ENCODE measurements around the gene TREH.
"Not testable (repeated sequence)": the region's sequence is repeated elsewhere in the genome, so short reads cannot be mapped to it uniquely, and the experiment has no call there.

The TREH gene

DNA sequence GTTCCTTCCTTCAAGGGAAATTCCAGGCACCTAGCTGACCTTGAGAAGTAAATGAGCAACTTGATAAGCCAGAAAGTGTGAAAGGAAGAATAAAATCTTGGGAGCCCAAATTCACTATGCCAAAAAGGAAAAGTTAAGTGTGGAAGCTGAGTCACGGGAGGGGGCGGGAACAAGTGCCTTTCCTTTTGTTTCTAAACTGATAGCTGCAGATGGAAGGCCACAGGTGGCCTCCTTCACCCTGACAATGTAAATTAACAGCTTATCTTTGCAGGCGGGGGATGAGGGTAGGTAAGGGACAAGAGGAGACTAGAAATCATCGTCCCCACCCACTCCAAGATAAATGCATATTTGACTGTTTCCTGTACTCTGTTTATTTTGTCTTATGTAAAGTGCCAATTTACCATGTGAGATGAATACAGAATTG is 36.4 kb upstream of the TREH start:
- no peaks in the 10 kb centered on the region for H3K27me3 ChIP-seq
- no peak for DNase-seq
- TF ChIP-seq, protein P1, sequence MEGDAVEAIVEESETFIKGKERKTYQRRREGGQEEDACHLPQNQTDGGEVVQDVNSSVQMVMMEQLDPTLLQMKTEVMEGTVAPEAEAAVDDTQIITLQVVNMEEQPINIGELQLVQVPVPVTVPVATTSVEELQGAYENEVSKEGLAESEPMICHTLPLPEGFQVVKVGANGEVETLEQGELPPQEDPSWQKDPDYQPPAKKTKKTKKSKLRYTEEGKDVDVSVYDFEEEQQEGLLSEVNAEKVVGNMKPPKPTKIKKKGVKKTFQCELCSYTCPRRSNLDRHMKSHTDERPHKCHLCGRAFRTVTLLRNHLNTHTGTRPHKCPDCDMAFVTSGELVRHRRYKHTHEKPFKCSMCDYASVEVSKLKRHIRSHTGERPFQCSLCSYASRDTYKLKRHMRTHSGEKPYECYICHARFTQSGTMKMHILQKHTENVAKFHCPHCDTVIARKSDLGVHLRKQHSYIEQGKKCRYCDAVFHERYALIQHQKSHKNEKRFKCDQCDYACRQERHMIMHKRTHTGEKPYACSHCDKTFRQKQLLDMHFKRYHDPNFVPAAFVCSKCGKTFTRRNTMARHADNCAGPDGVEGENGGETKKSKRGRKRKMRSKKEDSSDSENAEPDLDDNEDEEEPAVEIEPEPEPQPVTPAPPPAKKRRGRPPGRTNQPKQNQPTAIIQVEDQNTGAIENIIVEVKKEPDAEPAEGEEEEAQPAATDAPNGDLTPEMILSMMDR (IDR thresholded peaks at IDR 0.05; ENCODE audit: low read depth, low read length): no peak
- H3K4me1 ChIP-seq: no peaks in the 10 kb centered on the region
- no peaks in the 10 kb centered on the region for H3K36me3 ChIP-seq
- no peaks in the 10 kb centered on the region for H3K9me3 ChIP-seq
- no peak overlapping the region for H3K4me3 ChIP-seq (ENCODE audit: low read depth, low read length)

DNA sequence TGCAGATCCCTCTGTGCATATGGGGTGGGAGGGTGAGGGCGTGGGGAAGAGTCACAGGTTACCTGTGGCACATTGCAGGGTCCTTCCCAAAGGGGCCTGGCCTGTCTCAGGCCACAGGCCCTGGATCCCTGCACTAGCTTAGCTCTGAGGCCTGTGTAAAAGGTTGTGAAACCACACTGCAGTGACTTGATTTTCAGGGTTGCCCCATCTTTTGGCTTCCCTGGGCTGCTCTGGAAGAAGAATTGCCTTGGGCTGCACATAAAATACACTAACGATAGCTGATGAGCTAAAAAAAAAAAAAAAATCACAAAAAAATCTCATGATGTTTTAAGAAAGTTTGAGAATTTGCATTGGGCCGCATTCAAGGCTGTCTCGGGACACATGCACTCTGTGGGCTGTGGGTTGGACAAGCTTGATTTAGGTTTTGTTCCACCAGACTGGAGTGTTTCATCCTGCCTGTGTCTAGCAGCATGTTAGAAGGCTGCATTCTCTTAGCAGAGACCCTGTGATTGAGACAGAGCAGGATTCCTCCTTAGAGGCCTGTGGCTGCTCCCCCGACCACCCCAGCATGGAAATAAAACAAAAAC is 35.9 kb upstream of the TREH start:
- no peak for DNase-seq
- no peaks in the 10 kb centered on the region for H3K36me3 ChIP-seq
- H3K4me1 ChIP-seq: no peaks in the 10 kb centered on the region
- H3K4me3 ChIP-seq (ENCODE audit: low read depth, low read length): no peak overlapping the region
- TF ChIP-seq, protein P1 (IDR thresholded peaks at IDR 0.05; ENCODE audit: low read depth, low read length): no peak
- no peaks in the 10 kb centered on the region for H3K9me3 ChIP-seq
- no peaks in the 10 kb centered on the region for H3K27me3 ChIP-seq

DNA sequence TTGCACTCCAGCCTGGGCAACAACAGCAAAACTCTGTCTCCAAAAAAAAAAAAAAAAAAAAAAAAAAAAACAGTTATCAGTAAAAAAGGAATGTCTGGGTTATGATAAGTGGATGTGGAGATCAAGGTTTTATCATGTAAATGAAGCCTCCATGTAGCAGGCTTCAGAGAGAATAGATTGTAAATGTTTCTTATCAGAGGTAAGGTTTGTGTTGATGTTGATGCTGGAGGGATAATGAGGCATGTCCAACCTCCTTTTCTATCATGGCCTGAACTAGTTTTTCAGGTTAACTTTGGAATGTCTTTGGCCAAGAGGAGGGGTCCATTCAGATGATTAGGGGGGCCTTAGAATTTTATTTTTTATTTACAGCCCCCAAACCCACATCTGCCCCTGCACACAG is 35.4 kb upstream of the TREH start:
- no peak for DNase-seq

DNA sequence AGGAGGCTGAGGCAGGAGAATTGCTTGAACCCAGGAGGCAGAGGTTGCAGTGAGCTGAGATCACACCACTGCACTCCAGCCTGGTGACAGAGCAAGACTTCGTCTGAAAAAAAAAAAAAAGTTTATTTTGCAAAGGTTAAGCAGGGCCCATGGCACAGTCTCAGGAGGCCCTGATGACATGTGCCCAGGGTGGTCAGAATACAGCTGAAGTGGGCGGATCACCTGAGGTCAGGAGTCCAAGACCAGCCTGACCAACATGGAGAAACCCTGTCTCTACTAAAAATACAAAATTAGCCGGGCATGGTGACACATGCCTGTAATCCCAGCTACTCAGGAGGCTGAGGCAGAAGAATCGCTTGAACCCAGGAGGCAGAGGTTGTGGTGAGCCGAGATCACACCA is 35.0 kb upstream of the TREH start:
- H3K27me3 ChIP-seq, DNase-seq: not testable (repeated sequence)

More for the DNA sequence above, 35.4 kb upstream of the TREH start:
- Histone ChIP-seq H3K4me3 (ENCODE audit: low read depth, low read length) (no peak overlapping the region), H3K4me1 (no peaks in the 10 kb centered on the region), H3K36me3 (no peaks in the 10 kb centered on the region), H3K27me3 (no peaks in the 10 kb centered on the region), H3K9me3 (no peaks in the 10 kb centered on the region)
- TF ChIP-seq, protein P1 (IDR thresholded peaks at IDR 0.05; ENCODE audit: low read depth, low read length): no peak

DNA sequence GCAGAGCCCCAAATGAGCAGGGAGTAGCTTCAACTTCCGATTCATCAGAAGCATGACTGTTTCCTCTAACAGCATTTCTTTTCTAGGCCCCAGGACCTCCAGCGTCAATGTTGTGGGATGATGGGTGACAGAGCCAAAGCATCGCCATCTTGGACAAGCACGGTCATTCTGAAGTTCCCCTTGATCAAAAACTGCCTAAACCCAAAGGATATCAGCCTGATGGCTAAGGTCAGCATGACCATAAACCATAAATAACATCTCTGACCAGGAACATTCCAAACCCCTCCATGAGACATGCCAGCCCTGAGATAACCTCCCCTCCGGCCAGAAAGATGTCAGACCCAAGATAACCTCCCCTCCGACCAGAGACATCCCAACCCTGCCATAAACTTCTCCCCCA is 28.8 kb upstream of the TREH start:
- TF ChIP-seq, protein P1 (IDR thresholded peaks at IDR 0.05; ENCODE audit: low read depth, low read length): no peak
- H3K27me3 ChIP-seq: no peaks in the 10 kb centered on the region
- H3K4me1 ChIP-seq: no peaks in the 10 kb centered on the region
- no peak for DNase-seq
- H3K36me3 ChIP-seq: no peaks in the 10 kb centered on the region
- H3K4me3 ChIP-seq (ENCODE audit: low read depth, low read length): no peak overlapping the region
- no peaks in the 10 kb centered on the region for H3K9me3 ChIP-seq

More for the DNA sequence above, 35.0 kb upstream of the TREH start:
- not testable (repeated sequence) for H3K4me3 ChIP-seq (ENCODE audit: low read depth, low read length); H3K4me1 ChIP-seq; H3K9me3 ChIP-seq; H3K36me3 ChIP-seq

DNA sequence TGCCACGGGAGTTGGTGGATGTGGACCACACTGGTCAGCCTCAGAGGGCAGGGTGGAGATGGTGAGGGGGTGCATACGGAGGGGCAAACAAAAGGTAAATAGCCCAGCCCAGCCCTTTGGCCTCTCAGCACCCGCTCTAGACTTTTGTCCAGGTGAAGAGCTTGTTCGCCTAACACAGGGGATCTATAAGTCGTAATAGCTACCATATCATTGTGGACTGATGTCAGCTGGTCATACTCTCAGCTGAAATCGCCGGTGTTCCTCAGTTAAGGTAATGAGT is 27.0 kb upstream of the TREH start:
- H3K36me3 ChIP-seq: no peaks in the 10 kb centered on the region
- DNase-seq: no peak
- H3K9me3 ChIP-seq: no peaks in the 10 kb centered on the region
- H3K27me3 ChIP-seq: no peaks in the 10 kb centered on the region
- no peak overlapping the region for H3K4me3 ChIP-seq (ENCODE audit: low read depth, low read length)
- H3K4me1 ChIP-seq: peaks cover 9% of the 10 kb centered on the region
- TF ChIP-seq, protein P1 (IDR thresholded peaks at IDR 0.05; ENCODE audit: low read depth, low read length): no peak
